Stimulated activated CD8-positive, alpha-beta memory T cell treated with anti-CD3 and anti-CD28 coated beads, Interleukin-4, amount 100 ng/mL, for 4 hours (primary cell): ENCODE results near the gene CHRM4.

Source experiments
- DNase-seq, 2 donors: peaks; one replicate each; pipeline ENCODE4 v3.0.0-alpha.2; 2020; ENCODE audit warnings: low read depth in 2 of 2, low spot score in 1 of 2

The CHRM4 gene

DNA sequence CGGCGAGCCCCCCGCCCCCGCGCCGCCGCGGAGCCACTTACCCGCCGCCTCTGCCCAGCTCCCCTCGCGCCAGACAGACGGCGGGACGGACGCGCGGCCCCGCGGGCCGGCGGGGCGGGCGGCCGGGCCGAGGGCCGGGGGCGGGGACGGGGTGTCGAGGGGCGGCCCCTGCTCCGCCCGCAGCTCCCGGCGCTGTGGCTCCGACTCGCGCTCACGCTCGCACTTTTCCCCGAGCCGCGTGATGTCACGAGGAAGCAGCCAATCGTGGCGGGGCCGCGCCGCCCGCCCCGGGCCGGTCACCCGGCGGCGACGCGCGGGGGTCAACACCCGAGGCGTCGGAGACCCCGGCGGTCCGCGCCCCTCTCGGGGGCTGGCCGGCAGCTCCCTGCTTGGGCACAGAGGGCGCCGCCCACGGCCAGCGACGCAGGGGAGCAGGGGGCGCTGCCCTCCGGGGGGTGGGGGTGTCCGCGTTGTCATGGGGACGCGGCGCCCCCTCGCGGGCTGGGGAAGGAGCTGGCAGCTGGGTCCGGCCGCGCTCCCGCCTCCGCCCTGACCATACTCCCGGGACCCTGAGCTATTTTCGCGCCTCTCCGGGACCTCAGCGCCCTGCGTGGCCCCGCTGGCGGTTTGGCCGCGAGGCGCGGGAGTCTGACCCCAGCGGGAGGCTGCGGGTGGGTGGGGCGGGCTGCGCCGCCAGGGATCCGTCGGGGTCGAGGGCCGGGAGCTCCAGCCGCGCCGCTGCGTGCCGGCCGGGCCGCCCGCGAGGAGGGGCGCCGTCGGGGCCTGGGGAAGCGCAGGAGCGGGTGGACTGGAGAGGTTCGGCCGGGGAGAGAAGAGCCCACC lies at the start of gene CHRM4:
Gene CHRM4, minus strand, starts transcription at position 199 of the 843 bp plus-strand sequence. CDS start 5,219 bp downstream, outside the sequence.
- no peak for DNase-seq

DNA sequence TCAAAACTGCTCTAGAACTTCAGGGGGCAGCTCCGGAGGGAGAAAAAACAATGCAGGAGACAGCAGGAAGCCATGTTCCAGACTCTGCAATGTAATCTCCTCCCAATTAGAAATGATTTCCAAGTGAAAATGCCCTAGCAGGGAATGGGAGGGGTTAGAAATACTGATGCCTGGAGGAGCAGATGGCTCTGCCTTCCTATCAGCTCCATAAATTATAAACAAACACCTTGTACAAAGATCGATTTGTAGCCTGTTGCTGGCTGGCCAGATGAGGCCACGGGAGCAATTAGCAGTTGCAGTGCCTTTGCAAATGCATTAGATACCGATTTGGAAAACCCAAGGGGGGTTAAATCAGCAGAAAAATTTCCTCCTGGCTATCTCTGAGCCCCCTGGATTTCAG lies 46.6 kb upstream of the CHRM4 start:
- DNase-seq: no peak

DNA sequence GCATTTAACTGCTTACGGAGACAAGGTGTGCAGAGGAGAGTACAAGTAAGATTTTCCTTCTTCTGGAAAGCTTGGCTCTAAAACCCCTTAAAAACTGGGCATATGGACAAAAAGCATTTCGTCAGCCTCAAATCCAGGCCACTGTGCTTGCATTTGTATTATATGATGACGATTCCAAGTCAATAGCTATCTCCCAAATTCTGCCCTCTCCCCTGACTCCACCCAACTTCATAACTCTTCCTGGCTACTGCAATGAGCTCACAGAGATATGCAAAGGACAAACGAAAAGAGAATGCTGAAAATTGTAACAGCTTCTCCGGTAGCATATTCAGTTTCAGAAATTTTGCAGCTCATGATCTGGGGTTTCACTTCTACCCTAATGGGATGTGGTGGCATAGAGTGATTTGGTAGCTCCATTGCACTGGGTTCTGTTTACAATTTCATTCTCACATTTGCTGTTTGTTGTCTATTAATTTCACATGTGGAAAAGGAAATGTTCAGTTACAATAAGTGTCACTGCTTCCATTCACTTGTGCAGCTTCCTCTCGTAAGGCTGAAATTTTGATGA lies 45.6 kb upstream of the CHRM4 start:
- no peak for DNase-seq

- no peak for DNase-seq
Observed at GRCh38 chr11:46436113-46436512, 44.5 kb upstream of the CHRM4 start.

- DNase-seq: no peak
Observed at GRCh38 chr11:46435679-46436078, 44.1 kb upstream of the CHRM4 start.

- no peak for DNase-seq
Observed at GRCh38 chr11:46431211-46431610, 39.6 kb upstream of the CHRM4 start.

DNA sequence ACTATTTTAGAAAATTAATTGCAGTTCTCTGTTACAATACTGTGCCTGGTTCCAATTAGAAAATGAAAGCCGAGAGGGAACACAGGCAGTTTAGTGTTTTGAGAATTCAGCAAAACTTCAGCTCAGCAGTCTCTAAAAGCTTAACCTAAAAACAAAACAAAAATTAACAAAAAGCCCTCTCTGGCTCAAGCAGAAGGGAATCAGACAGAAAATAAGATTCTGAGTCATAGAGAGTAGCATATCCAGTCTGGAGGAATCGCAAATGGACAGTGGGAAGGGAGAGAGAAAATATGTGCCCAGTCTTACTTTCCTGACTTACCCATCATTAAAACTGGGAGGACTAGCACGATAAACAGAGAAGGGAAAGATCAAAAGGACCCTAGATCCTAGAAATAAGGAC lies 38.1 kb upstream of the CHRM4 start:
- no peak for DNase-seq

DNA sequence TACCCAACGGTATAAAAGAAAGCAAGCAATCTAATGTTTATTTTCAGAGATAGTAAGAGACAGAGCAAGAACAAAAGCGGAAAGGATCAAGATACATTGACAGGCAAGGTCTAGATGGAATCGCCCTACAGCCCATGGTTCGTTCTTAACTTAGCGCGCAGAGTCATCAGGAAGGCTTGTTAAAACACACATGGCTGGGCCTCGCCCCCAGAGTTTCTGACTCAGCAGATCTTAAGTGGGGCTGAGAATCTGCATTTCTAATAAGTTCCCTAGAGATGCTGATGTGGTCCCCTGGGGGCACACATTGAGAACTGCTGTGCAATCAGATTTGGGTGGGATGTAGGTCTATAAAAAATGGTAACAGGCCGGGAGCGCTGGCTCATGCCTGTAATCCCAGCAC lies 35.8 kb upstream of the CHRM4 start:
- DNase-seq: no peak

- no peak for DNase-seq
Observed at GRCh38 chr11:46426233-46426991, 34.8 kb upstream of the CHRM4 start.

DNA sequence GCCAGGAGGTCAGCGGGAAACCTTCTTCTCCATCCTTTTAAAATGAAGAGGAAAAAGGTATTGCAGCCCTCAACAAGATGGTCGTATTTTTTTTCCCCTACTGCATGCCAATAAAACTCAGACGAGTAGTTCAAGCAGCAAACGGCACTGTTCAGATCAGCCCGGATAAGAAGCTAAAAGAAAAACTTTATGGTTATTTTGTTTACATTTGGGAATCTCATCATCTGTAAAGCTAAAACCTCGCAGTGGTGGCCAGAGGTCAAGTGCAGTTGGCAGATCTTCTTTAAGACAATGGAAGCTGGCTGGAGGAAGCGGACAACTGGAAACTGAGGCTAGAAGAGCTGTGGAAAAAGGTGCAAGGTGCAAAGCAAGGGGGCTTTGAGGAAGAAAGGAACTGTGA lies 31.0 kb upstream of the CHRM4 start:
- no peak for DNase-seq

DNA sequence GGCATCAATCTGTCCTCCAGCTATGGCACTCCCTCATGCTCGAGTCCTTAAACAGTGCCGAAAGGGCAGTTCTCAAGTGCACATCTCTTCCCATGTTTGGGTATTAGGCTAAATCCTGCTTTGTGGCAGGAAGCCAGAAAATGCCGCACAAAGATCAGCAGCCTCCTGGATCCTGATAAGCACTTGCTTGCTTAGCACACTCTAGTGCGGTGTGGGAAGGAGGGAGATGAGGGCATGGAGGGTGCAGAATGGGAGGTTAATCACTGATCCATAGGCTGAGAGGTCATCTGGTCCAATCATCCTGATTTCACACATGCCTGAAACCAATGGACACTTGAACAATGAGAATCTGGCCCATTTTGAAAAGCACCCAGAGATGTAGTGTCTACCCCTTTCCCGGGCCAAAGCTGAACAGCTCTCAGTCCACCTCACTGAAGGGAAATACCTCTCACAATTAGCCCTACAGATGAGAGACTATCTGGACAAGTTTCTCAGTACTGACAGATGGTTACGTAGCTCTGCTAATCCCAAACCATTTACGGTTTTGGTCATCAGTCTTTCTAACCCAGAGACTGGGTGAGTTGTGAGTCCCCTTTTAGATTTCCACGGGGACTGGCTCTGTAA lies 29.8 kb upstream of the CHRM4 start:
- DNase-seq: no peak

DNA sequence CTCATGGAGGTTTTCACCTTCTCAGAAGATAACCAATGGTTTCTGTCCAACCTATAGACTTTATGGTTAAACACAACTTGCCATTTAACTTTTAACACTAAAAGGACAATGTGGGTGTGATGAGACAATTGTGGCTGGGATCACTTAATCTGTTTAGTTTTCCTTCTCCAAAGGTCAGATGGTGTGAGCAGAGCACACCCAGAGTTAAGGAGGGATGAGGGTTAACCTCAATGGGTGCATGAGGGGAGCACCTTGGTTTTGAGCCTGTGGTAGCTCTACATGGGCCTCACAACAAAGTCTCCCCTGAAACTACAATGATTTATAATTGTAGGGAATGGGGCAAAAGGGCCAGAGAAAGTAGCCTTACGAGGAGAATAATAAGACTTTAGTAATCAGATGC lies 28.9 kb upstream of the CHRM4 start:
- no peak for DNase-seq

DNA sequence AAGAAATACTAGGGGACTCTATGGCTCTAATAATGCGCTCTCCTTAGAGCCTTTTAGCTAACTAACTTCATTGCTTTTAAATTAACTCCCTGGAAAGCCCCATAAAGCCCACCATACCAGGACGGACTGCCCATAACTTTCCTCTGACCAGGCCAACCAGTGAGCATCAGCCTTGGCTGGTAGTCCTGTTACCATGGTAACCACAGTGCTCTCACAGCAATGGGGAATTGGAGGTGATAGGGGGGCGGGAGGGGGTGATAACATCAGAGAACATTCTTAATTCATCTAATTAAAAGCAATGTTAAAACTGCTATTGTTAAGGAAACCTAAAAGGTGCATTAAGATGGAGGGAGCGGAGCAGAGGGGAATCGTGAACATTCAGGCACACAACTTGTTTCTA lies 27.2 kb upstream of the CHRM4 start:
- no peak for DNase-seq

DNA sequence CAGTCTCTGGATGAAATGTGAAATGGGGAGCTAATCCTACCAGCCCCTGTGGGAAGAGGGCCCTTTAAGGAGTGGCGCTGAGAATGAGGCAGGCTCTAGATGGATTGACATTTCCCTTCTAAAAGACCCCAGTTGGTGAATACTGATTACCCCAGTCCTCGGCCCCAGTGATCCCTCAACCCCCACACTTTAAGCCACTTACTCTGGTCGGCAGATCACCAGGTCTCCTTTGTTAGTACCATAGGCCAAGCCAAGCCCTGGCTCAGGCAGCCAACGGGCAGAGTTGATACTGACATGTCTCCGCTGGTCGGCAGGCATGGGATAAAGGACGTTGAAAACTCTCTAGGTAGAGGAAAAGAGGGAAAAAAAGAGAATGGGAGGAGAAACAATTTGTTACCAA lies 26.1 kb upstream of the CHRM4 start:
- no peak for DNase-seq

DNA sequence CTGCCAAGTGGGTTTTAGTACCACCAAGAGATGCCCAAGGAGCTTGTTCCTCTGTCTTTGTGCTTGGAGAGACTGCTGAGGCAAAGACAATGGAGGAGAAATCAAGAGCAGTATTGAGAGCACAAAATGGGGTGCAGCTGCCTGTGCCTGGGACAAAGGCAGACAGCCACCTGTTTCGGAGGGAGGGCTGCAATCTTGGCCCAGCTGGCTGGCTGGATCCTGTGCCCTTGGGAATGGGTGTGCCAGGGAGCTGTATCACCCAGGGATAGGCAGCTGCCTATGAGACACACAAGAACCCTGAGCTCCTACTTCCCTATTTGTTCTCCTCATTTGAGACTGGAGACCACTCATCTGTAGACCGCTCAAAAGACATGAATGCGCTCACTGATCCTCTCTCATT lies 23.3 kb upstream of the CHRM4 start:
- DNase-seq: no peak

GRCh38 chr11:46414466-46414796 lies 22.9 kb upstream of the CHRM4 start:
- no peak for DNase-seq

- DNase-seq: no peak
Observed at GRCh38 chr11:46413760-46414465, 22.3 kb upstream of the CHRM4 start.

- DNase-seq: no peak
Observed at GRCh38 chr11:46410021-46410420, 18.4 kb upstream of the CHRM4 start.

GRCh38 chr11:46408407-46408986 lies 16.9 kb upstream of the CHRM4 start:
- DNase-seq: no peak

DNA sequence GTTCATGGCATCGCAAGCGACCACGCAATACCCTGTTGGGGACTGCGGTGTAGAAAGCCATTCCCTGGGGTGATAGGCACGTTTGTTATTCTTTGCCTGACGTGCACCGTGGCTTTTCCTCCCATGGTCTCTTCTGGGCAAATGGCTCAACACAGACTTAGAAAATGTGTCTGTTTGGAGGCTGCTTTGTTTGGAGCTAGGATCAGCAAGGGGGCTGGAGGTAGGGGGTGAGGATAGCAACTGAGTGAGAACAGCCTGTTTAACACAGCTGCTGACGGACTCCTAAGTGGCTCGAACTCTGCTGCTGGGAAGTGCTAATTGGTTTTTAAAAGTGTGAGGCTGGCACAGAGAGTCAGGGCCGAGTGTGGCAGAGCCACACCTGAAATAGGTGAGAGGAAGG lies 16.1 kb upstream of the CHRM4 start:
- DNase-seq: no peak

GRCh38 chr11:46404476-46405017 lies 13.0 kb upstream of the CHRM4 start:
- DNase-seq: no peak
